HepG2 (cell line): ENCODE measurements around the gene PDCD10. TPM values are rescaled to one million over a fixed set of nuclear protein-coding genes. Genes with fewer than 3 reads are reported as not detected.

Experiments
- ATAC-seq: fragments of 200-7000 bp; cut with Tn5 transposase; 3 replicates; pipeline ENCODE4 v1.9.1; 2020; ENCODE audit warnings: mild to moderate bottlenecking, moderate library complexity
- BruUV-seq: library from RNA; stranded (reverse); fragments of 400-500 nt; replicated peaks from 2 replicates; lab custom pipeline; 2021; lab: Mats Ljungman, UMichigan
- CTCF ChIA-PET: fragments of 300-600 bp; formaldehyde crosslinking; extraction: SDS; loops from one replicate; lab custom pipeline; 2021; ENCODE audit warnings: low total read pairs, inconsistent platforms, low intra/inter-chr PET ratio; lab: Yijun Ruan, JAX
- POLR2A ChIA-PET: fragments of 350-600 bp; sonication (Branson Sonifier 250); formaldehyde crosslinking; loops from one replicate; lab custom pipeline; 2020; ENCODE audit warnings: antibody characterized with exemption, inconsistent platforms; lab: Yijun Ruan, JAX
- DNase-seq: peaks from one replicate; pipeline ENCODE4 v3.0.0-alpha.2; 2015; ENCODE audit warnings: low spot score
- FAIRE-seq: peaks from 3 replicates; lab custom pipeline; 2011; peaks lifted over from hg19 to GRCh38; lab: Jason Lieb, UNC
- H2AFZ ChIP-seq: one replicate; pipeline ENCODE4 v1.6.1; 2011; ENCODE audit warnings: low read length, inconsistent platforms
- H3K27ac ChIP-seq: fragments of 300-600 bp; 3 replicates; pipeline ENCODE4 v1.8.0; 2011; ENCODE audit warnings: mixed run types, mild to moderate bottlenecking, mixed read lengths, low read length, inconsistent platforms; ENCODE audit not compliant: insufficient read depth; ENCODE audit errors: extremely low read length
- H3K27me3 ChIP-seq, 2 experiments: fragments of 200-600 bp in 1 of 2; 2 replicates in 1 of 2; 3 replicates in 1 of 2; pipeline versions ENCODE4 v1.6.0 to v1.8.0; 2011; ENCODE audit warnings: low read length in 2 of 2, mild to moderate bottlenecking in 2 of 2, moderate library complexity in 2 of 2, inconsistent platforms in 1 of 2; ENCODE audit not compliant: insufficient read depth in 2 of 2, control insufficient read depth in 1 of 2
- H3K36me3 ChIP-seq, 2 experiments: fragments of 200-600 bp in 1 of 2; replicated peaks in 1 of 2; 2 replicates in 1 of 2; 3 replicates in 1 of 2; pipeline versions ENCODE4 v1.5.1 to v1.8.0; 2011; ENCODE audit warnings: low read length in 2 of 2, inconsistent platforms in 1 of 2; ENCODE audit not compliant: insufficient read depth in 2 of 2, control insufficient read depth in 1 of 2
- H3K4me1 ChIP-seq: 2 replicates; pipeline ENCODE4 v1.5.1; 2012; ENCODE audit warnings: low read length, inconsistent platforms; ENCODE audit not compliant: insufficient read depth
- H3K4me2 ChIP-seq: 2 replicates; pipeline ENCODE4 v1.6.0; 2011; ENCODE audit warnings: low read depth, low read length, inconsistent platforms
- H3K4me3 ChIP-seq, 3 experiments: fragments of 200-600 bp in 1 of 3; sonication (generic), shearing (Covaris generic) in 1 of 3; replicated peaks in 1 of 3; 2 replicates each; pipeline ENCODE4 v1.5.1; 2011 to 2016; ENCODE audit warnings: low read length in 3 of 3, inconsistent platforms in 2 of 3, low read depth in 2 of 3, mild to moderate bottlenecking in 2 of 3, control low read depth in 1 of 3, mixed read lengths in 1 of 3; ENCODE audit not compliant: insufficient read depth in 1 of 3
- H3K79me2 ChIP-seq: one replicate; pipeline ENCODE4 v1.6.1; 2011; ENCODE audit warnings: low read length, inconsistent platforms; ENCODE audit not compliant: insufficient read depth
- H3K9ac ChIP-seq: 2 replicates; pipeline ENCODE4 v1.6.0; 2011; ENCODE audit warnings: mild to moderate bottlenecking, low read depth, low read length, inconsistent platforms; ENCODE audit not compliant: insufficient read depth
- H3K9me3 ChIP-seq: 2 replicates; pipeline ENCODE4 v1.5.1; 2012; ENCODE audit warnings: mild to moderate bottlenecking, low read length
- H4K20me1 ChIP-seq: 2 replicates; pipeline ENCODE4 v1.6.0; 2011; ENCODE audit warnings: inconsistent platforms, mild to moderate bottlenecking, low read length, moderate library complexity; ENCODE audit not compliant: insufficient read depth
- BATF2 ChIP-seq: sonication (generic); formaldehyde crosslinking; IDR thresholded peaks from 2 replicates; pipeline ENCODE4 v1.8.0; 2022; ENCODE audit warnings: mild to moderate bottlenecking, missing genetic modification reagents, moderate library complexity
- GPN1 ChIP-seq: sonication (generic); formaldehyde crosslinking; IDR thresholded peaks from 2 replicates; pipeline ENCODE4 v1.5.1; 2020; ENCODE audit warnings: missing genetic modification reagents, borderline replicate concordance
- HES4 ChIP-seq: sonication (generic); formaldehyde crosslinking; IDR thresholded peaks from 2 replicates; pipeline ENCODE4 v1.9.0; 2021; ENCODE audit warnings: mild to moderate bottlenecking, missing genetic modification reagents, borderline replicate concordance
- HMGA1 ChIP-seq: sonication (generic); formaldehyde crosslinking; conservative IDR thresholded peaks from 2 replicates; pipeline ENCODE4 v1.4.0; 2020; ENCODE audit warnings: missing genetic modification reagents
- HOXD1 ChIP-seq: sonication (generic); formaldehyde crosslinking; IDR thresholded peaks from 2 replicates; pipeline ENCODE4 v1.5.0; 2020; ENCODE audit warnings: missing genetic modification reagents
- TRIM24 ChIP-seq: sonication (generic); formaldehyde crosslinking; IDR thresholded peaks from 2 replicates; pipeline ENCODE4 v1.8.0; 2022; ENCODE audit warnings: mild to moderate bottlenecking, missing genetic modification reagents
- ZNF235 ChIP-seq: sonication (generic); formaldehyde crosslinking; IDR thresholded peaks from 2 replicates; pipeline ENCODE4 v1.8.1; 2023; ENCODE audit warnings: mild to moderate bottlenecking, missing genetic modification reagents, borderline replicate concordance
- ZNF484 ChIP-seq: sonication (generic); formaldehyde crosslinking; IDR thresholded peaks from 2 replicates; pipeline ENCODE4 v1.5.1; 2020; ENCODE audit warnings: mild to moderate bottlenecking, low read depth, missing genetic modification reagents, borderline replicate concordance
- ZNF512 ChIP-seq: sonication (generic); formaldehyde crosslinking; IDR thresholded peaks from 2 replicates; pipeline ENCODE4 v1.4.0; 2020; ENCODE audit warnings: mild to moderate bottlenecking, missing genetic modification reagents
- ZNF644 ChIP-seq: IDR thresholded peaks from 2 replicates; pipeline ENCODE4 v1.6.1; 2016; ENCODE audit warnings: low read depth
- ZNF709 ChIP-seq: sonication (generic); formaldehyde crosslinking; IDR thresholded peaks from 2 replicates; pipeline ENCODE4 v1.5.0; 2020; ENCODE audit warnings: mild to moderate bottlenecking, missing genetic modification reagents
- ZNF776 ChIP-seq: sonication (generic); formaldehyde crosslinking; IDR thresholded peaks from 2 replicates; pipeline ENCODE4 v1.4.0; 2020; ENCODE audit warnings: mild to moderate bottlenecking, missing genetic modification reagents
- WGBS: methylation state at CpG from one replicate; pipeline ENCODE4 v1.1.6; 2017; ENCODE audit warnings: low lambda C conversion rate; 5-methylcytosine and 5-hydroxymethylcytosine counted together
- in situ Hi-C: cut with HindIII; loops from 2 replicates; pipeline ENCODE4 v1.10.0; 2017; ENCODE audit warnings: low pct_unique_long_range_greater_than_20kb; ENCODE audit not compliant: extremely low pct_ligation_motif_present
- intact Hi-C: fragments of 100-400 bp; cut with micrococcal nuclease; formaldehyde crosslinking; loops from one replicate; pipeline ENCODE4 v1.10.0; 2022; ENCODE audit not compliant: unreplicated experiment
- polyA plus RNA-seq, 8 experiments: library from polyadenylated mRNA; depleted of rRNA in 3 of 8; stranded (reverse) in 7 of 8; unstranded in 1 of 8; fragments of >200 nt; fragmentation: Illumina TruSeq in 4 of 8; extraction: Trizol in 4 of 8; gene quantifications; 2 replicates each; pipeline versions ENCODE4 v1.2.1 to v1.2.3, GENCODE V29; 2011 to 2016; ENCODE audit warnings: low read depth in 4 of 8, missing spikeins in 1 of 8, mixed read lengths in 1 of 8; ENCODE audit not compliant: insufficient read depth in 1 of 8
- total RNA-seq, 5 experiments: library from RNA; depleted of rRNA; stranded (reverse); fragments of >200 nt; fragmentation: Illumina TruSeq; extraction: Trizol; gene quantifications; 2 replicates each; pipeline ENCODE4 v1.2.3, GENCODE V29; 2016; ENCODE audit warnings: low read depth in 1 of 5
- TF ChIP-seq, protein P1 (sequence below): sonication (generic); formaldehyde crosslinking; IDR thresholded peaks from 2 replicates; pipeline ENCODE4 v1.4.0; 2020; ENCODE audit warnings: missing genetic modification reagents

Gene PDCD10
- total and polyA plus RNA-seq, 2 of the 13 experiments (the other 11 are each of a cell fraction or from before 2014, with no cell fraction given), result 48.5 to 53.9 TPM

DNA sequence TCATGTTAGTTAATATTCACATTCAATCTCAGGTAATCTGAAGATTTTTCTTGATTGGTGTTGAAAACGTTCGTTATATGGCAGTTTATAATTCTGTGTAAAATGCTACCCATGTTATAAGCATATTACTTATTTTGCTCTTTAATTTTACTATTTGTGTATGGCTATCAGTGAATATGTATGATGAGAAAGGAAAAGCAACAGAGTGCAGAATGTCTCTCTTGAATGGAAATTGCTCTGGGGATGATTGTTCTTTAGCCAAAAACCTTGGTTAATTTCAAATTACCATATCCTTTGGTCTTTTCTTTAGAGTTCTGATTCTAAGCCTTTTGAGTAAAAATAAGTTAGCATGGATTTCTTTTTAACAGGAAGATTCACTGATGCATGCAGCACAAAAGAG is 3.3 kb upstream of the PDCD10 start:
- Histone ChIP-seq H4K20me1 (no peaks in the 10 kb centered on the region; the same call in 1 of the 2 replicates), H3K79me2 (peaks cover 41% of the 10 kb centered on the region), H2AFZ (no peak overlapping the region), H3K4me3 (no peak overlapping the region), H3K27me3 (peaks cover 0 to 4% of the 10 kb centered on the region in 2 experiments; a peak in 1 of 5 replicates), H3K36me3 (no peaks in the 10 kb centered on the region)
- WGBS, result 69% methylated on average over 2 of the region's 2 CpGs
- CTCF ChIA-PET, result no interaction called here
- POLR2A ChIA-PET, result no interaction called here
- BruUV-seq, result no TSS peak
- FAIRE-seq (no peak), DNase-seq (no peak)
- TF ChIP-seq ZNF484 (CRISPR knock-in tag) (no peak), ZNF644 (CRISPR knock-in tag) (no peak), ZNF512 (CRISPR knock-in tag) (no peak), ZNF776 (CRISPR knock-in tag) (no peak), TRIM24 (CRISPR knock-in tag) (no peak), HES4 (CRISPR knock-in tag) (no peak), GPN1 (no peak), BATF2 (CRISPR knock-in tag) (no peak), HMGA1 (CRISPR knock-in tag) (no peak), HOXD1 (CRISPR knock-in tag) (no peak), ZNF709 (CRISPR knock-in tag) (no peak), ZNF235 (CRISPR knock-in tag) (no peak)
- TF ChIP-seq, protein P1, sequence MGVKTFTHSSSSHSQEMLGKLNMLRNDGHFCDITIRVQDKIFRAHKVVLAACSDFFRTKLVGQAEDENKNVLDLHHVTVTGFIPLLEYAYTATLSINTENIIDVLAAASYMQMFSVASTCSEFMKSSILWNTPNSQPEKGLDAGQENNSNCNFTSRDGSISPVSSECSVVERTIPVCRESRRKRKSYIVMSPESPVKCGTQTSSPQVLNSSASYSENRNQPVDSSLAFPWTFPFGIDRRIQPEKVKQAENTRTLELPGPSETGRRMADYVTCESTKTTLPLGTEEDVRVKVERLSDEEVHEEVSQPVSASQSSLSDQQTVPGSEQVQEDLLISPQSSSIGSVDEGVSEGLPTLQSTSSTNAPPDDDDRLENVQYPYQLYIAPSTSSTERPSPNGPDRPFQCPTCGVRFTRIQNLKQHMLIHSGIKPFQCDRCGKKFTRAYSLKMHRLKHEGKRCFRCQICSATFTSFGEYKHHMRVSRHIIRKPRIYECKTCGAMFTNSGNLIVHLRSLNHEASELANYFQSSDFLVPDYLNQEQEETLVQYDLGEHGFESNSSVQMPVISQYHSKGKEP (CRISPR knock-in tag), result no peak
- TF ChIP-seq, all 625 proteins: peak for 0
- intact Hi-C loops (loop anchor here (5.0 to 10.0 kb wide), 2 partner anchors 41 to 357 kb away; partner anchors contain the start of gene GOLIM4), in situ Hi-C loops (no loop called here)
- Histone ChIP-seq H3K9ac (no peak overlapping the region), H3K9me3 (no peaks in the 10 kb centered on the region), H3K4me1 (peaks cover 54% of the 10 kb centered on the region), H3K4me2 (peak overlapping the region; percentile 39; the same call in 1 of the 2 replicates), H3K27ac (no peak overlapping the region)
- no peak for ATAC-seq
